ENCODE data around the gene GRID1.

- TF ChIP-seq EZH2 (IDR thresholded peaks at IDR 0.05; ENCODE audit: insufficient read depth, poor library complexity, severe bottlenecking) (no peak), EZH2phosphoT487 (IDR thresholded peaks at IDR 0.05; ENCODE audit: insufficient read depth, low read depth) (no peak)
Observed at GRCh38 chr10:86162696-86163400, 203.7 kb downstream of the GRID1 start.
